ENCODE results near the gene UHRF2.

DNA sequence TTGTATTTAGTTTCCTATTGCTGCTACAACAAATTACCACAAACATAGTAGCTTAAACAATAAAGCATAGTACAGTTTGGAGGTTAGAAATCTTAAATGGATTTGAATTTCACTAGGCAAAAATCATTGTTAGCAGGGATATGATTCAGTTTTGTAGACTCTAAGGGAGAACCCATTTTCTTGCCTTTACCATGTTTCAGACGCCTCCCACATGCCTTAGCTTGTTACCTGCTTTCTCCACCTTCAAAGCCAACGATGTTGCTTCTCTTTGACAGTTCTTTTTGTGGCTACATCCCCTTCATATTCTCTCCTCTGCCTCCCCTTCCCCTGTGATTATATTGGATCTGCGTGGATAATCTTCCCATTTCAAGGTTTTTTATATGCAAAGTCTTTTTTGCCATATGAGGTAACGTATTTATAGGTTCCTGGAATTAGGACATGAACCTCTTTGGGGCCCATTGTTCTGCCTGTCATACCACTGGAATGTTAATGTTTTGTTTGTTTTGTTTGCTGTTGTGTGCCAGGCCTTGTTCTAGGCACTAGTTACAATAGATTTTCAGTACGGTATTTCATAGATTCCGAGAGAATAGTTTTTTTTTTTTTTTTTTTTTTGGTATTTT, 54.1 kb downstream of the UHRF2 start:
- TF ChIP-seq, protein P1, sequence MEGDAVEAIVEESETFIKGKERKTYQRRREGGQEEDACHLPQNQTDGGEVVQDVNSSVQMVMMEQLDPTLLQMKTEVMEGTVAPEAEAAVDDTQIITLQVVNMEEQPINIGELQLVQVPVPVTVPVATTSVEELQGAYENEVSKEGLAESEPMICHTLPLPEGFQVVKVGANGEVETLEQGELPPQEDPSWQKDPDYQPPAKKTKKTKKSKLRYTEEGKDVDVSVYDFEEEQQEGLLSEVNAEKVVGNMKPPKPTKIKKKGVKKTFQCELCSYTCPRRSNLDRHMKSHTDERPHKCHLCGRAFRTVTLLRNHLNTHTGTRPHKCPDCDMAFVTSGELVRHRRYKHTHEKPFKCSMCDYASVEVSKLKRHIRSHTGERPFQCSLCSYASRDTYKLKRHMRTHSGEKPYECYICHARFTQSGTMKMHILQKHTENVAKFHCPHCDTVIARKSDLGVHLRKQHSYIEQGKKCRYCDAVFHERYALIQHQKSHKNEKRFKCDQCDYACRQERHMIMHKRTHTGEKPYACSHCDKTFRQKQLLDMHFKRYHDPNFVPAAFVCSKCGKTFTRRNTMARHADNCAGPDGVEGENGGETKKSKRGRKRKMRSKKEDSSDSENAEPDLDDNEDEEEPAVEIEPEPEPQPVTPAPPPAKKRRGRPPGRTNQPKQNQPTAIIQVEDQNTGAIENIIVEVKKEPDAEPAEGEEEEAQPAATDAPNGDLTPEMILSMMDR (IDR thresholded peaks at IDR 0.05), result no peak
- TF ChIP-seq, protein P2, sequence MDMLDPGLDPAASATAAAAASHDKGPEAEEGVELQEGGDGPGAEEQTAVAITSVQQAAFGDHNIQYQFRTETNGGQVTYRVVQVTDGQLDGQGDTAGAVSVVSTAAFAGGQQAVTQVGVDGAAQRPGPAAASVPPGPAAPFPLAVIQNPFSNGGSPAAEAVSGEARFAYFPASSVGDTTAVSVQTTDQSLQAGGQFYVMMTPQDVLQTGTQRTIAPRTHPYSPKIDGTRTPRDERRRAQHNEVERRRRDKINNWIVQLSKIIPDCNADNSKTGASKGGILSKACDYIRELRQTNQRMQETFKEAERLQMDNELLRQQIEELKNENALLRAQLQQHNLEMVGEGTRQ (IDR thresholded peaks at IDR 0.05; ENCODE audit: borderline replicate concordance, low read depth, low read length), result no peak
- TF ChIP-seq, protein P3, sequence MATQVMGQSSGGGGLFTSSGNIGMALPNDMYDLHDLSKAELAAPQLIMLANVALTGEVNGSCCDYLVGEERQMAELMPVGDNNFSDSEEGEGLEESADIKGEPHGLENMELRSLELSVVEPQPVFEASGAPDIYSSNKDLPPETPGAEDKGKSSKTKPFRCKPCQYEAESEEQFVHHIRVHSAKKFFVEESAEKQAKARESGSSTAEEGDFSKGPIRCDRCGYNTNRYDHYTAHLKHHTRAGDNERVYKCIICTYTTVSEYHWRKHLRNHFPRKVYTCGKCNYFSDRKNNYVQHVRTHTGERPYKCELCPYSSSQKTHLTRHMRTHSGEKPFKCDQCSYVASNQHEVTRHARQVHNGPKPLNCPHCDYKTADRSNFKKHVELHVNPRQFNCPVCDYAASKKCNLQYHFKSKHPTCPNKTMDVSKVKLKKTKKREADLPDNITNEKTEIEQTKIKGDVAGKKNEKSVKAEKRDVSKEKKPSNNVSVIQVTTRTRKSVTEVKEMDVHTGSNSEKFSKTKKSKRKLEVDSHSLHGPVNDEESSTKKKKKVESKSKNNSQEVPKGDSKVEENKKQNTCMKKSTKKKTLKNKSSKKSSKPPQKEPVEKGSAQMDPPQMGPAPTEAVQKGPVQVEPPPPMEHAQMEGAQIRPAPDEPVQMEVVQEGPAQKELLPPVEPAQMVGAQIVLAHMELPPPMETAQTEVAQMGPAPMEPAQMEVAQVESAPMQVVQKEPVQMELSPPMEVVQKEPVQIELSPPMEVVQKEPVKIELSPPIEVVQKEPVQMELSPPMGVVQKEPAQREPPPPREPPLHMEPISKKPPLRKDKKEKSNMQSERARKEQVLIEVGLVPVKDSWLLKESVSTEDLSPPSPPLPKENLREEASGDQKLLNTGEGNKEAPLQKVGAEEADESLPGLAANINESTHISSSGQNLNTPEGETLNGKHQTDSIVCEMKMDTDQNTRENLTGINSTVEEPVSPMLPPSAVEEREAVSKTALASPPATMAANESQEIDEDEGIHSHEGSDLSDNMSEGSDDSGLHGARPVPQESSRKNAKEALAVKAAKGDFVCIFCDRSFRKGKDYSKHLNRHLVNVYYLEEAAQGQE (IDR thresholded peaks at IDR 0.05; ENCODE audit: low read depth, low read length), result no peak
- TF ChIP-seq, protein P4, sequence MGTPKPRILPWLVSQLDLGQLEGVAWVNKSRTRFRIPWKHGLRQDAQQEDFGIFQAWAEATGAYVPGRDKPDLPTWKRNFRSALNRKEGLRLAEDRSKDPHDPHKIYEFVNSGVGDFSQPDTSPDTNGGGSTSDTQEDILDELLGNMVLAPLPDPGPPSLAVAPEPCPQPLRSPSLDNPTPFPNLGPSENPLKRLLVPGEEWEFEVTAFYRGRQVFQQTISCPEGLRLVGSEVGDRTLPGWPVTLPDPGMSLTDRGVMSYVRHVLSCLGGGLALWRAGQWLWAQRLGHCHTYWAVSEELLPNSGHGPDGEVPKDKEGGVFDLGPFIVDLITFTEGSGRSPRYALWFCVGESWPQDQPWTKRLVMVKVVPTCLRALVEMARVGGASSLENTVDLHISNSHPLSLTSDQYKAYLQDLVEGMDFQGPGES (IDR thresholded peaks at IDR 0.05; ENCODE audit: low read depth, low read length), result no peak
- no peak for TF ChIP-seq RFX5 (IDR thresholded peaks at IDR 0.05; ENCODE audit: low read length)

Data from SK-N-SH (cell line).